CD4-positive, alpha-beta T cell treated with Interleukin-6 at 100 ng/mL for 8 hours (primary cell): ENCODE measurements around the gene CFAP57.
"Not testable (repeated sequence)": the region's sequence is repeated elsewhere in the genome, so short reads cannot be mapped to it uniquely, and the experiment has no call there.

Experiments
- DNase-seq: peaks from one replicate; pipeline ENCODE4 v3.0.0-alpha.2; 2020; ENCODE audit warnings: mixed read lengths, low spot score

CFAP57 gene

DNA sequence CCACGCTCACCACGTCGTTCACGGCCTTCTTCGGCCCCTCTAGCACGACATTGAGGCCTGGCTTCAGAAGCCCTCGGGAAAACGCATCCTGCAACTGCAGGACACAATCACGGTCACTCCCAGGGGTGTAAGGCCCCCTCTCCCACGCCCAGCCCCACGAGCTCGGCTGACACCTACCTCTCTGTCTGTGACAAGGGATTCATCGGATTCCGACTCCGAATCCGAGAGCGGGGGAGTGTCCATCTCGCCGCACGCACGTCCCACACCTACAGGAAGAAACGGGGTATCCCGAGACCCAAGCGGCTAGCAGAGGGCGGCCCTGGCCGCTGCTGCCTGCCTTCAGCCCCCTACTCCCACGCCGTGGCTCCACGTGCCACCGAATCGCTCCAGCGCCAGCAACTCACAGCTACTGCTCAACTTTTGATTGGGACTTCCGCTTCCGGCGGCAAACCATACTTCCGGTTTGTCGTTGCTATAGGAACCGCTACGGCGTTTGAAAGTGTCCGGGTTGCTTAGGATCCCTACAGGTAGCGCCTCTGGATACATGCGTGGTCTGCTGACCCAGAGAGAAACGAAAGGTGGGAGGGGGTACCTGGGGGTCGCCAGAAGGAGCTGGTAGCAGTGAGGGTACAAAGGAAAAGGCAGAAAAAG lies at the start of gene CFAP57, which contains the start of gene EBNA1BP2:
Gene CFAP57 (plus strand): TSS at position 455 of the 651 bp plus-strand sequence. CDS start 424 bp downstream, outside the sequence.
Gene EBNA1BP2 (minus strand): TSS at position 415 of the 651 bp plus-strand sequence. CDS start 172 bp downstream, at position 243.
- peak; percentile 91 for DNase-seq

DNA sequence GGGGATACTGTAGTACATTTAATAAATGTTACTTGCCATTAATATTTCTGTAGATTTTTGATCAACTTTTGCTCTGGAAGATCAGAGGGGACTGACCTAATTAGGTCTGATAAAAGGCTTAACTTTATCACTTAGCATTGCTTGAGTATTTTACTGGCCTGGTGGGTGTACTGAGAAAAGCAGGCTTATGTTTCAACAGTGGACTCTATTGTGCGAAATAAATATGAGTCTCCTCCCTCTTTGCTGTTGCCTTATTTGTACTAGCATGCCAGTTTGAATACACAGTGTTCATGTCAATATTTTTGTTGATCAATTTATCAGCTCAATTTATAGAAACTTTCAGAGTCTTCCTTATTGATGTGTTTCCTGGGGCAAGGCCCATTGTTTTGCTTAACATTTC lies 49.1 kb upstream of the CFAP57 start:
- no peak for DNase-seq

DNA sequence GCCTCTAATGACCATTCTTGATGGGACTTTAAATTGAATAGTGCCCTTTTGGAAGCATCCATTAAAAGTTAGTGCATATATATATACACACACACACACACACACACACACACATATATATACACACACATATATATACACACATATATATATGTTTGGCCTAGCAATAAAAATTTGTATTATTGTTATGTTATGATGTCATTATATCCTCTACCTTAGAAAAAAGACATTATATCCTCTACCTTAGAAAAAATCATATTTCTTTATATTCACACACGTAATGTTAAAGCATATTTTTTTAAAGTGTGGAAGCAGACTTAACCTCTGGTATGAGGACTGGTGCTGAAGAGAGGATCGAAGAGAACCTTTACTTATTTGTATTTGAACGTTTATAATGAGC lies 43.3 kb upstream of the CFAP57 start:
- DNase-seq, result no peak

DNA sequence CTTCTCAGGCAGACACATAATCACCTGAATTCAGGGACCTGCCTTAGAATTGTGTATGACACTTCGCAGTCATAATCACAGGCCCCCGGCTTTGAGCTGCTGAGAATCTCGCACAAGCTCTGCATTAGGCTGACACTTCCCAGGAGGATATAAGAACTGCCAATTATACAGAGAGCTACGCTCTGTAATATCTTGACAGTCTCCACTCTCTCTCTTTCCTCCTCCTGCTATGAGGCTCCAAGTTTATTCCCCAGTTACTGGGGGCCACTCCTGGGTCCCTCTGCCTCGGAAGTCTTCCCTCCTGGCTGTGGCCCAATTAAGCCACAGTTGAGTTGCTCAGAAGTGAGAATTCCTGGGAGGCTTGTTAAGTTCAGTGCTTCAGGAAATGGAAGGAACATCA lies 42.7 kb upstream of the CFAP57 start:
- DNase-seq, result no peak

DNA sequence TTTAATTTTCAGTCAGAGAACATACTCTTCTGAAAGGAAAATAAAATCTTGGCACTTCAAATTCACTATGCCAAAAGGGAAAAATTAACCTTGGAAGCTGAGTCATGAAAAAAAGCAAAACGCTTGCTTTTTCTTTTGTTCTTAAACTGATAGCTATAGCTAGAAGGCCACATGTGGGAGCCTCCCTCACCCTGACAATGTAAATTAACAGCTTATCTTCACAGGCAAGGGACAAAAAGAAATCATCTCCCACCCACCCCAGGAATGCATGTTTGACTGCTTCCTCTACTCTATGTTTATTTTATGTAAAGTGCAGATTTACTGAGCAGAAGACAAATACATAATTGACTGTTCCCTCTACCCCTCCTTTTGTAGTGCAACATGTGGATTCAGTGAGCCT lies 38.1 kb upstream of the CFAP57 start:
- no peak for DNase-seq

DNA sequence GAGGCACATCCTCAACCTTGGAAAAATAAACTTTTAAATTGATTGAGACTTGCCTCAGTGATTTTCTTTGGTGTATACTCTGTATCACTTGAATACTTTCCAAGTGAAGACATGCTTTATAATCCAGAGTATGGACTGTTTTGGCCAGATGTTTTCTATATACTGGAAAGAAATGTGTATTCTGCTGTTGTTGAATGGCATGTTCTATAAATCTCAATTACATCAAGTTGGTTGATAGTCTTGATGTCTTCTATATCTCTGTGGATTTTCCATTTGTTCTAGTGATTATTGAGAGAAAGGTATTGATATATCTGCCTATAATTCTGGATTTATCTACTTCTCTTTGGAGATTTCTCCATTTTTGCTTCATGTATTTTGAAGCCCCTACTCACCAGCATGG lies 37.5 kb upstream of the CFAP57 start:
- DNase-seq, result no peak

DNA sequence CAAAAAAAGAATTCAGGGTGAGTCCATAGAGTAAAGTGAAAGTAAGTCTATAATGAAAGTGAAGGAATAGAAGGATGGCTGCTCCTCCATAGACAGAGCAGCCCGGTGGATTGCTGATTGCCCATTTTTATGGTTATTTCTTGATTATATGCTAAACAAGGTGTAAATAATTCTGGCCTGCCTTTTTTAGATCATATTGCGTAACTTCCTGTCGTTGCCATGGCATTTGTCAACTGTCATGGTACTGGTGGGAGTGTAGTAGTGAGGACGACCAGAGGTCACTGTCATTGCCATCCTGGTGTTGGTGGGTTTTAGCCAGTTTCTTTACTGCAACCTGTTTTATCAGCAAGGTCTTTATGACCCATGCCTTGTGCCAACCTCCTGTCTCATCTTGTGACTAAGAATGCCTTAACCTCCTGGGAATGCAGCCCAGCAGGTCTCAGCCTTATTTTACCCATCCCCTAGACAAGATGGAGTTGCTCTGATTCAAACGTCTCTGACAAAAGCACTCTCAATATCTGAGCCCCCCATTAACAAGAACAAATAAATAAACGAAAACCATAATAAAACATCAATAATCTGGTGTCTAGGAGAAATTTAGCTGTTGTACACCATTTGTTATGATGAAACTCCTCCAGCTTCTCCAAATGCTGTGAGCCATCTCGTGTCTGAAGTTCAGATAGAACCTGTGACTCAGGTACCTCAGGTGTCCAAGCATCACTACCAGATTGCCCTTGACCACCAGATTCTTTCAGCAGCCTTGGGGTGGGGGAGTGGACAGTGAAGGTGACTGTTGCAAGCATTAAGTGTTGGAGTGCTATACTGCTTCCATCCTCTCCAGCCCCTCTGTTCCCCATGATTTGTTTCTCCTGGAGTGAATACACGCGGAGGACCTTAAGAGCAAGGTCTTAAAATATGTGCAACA lies 36.0 kb upstream of the CFAP57 start:
- no peak for DNase-seq

DNA sequence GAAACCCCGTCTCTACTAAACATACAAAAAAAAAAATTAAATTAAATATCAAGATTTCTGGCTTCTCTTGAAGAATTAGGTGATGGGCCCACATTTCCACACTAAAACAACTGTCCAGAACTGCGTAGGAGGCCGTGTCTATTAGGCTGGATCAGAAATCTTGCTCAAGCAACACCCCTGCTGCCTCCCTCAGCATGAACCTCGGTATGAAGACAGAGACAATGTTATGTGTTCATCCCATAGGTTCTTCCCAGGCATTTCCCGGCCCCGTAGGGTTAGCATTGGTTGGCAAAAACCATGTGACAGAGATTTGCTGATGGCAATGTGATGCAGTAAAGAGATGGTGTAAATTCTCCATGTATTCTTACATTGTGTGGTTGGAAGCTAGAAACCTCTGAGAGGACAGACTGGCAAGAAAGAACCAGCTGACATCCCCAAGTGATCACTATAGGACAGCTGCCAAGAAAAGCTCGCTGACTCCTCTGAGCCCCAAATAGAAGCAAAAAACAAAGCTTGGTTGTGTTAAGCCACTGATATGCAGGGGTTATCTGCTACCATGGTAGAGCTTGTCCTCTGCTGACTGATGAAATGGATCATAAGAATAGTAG lies 34.6 kb upstream of the CFAP57 start:
- DNase-seq, result no peak

DNA sequence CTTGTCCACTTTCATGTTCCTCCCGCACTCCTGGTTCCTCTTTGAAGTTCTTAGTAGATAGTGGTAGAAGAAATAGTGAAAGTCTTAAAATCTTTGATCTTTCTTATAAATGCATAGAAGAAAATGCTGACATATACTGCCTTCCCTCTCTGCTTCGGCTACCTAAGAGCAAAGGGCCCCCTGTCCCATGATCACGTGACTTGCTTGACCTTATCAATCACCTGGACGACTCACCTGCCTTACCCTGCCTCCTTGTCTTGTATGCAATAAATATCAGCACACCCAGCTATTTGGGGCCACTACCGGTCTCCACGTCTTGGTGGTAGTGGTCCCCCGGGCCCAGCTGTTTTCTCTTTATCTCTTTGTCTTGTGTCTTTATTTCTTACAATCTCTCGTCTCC lies 32.8 kb upstream of the CFAP57 start:
- DNase-seq, result not testable (repeated sequence)

DNA sequence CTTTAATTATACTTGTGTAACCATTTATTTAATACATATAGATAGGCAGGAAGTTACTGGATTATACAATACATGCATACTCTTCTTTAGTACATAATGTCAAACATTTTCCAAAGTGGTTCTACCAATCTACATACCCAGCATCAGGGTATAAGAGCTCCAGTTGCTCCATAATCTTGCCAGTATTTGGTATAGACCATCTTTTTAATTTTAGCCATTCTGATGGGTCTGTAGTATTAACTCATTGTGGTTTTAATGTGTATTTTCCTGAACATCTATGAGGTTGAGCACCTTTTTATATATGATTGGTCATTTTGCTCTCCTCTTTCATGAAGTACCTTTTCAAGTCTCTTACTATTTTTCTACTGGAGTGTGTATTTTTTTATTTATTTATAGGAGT lies 32.1 kb upstream of the CFAP57 start:
- DNase-seq, result no peak

DNA sequence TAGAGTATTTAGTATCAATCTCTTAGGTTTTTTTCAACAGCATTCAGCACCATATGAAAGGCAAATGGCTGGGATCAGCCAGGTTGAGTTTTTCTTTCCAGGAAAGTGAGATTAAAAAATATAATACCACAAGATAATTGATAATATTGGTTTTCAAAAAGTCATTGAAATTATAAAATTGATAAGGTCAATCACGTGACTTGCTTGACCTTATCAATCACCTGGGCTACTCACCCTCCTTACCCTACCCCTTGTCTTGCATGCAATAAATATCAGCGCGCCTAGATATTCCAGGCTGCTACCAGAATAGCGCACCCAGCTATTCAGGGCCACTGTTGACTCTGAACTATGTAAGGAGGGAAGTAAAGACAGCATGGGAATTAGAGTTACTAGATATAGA lies 31.5 kb upstream of the CFAP57 start:
- DNase-seq, result no peak

DNA sequence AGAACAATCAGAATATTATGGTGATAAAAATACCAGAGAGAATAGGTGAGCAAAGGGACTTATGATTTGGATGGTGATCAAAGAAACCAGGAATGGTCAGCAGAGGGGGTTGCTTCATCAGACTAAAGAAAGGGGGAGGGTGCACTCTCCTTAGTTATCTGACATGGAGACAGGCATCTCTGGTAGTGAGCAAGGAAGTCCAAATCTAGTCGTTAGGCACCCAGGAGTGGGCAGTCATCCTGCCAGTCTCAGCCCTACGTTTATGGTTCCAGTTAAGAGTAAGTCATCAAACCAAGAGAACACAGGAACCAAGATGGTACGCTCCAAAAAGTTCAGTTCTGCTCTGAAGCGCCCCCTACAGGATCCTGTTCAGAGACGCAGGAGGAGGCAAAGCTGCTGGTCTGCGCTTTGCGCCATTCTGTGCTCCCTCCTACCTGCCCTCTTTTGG lies 28.7 kb upstream of the CFAP57 start:
- no peak for DNase-seq

DNA sequence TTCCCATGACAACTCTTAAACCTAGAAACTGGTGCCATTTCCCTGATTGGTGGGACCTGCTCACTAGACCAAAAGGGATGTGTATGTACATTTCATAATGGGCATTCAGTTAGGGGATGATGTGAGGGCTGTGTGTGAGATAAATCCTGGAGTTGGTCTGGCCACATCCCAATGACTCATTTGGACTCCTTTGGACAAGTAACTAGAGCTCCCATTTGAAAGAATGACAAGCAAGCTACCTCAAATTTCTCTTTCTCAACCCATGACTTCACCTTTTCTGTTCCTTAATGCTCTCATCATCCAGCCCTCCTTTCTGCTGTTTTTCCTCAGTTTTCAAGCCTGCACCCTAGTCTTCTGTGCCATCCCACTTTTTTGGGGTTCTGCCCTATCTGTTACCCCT lies 27.9 kb upstream of the CFAP57 start:
- no peak for DNase-seq

DNA sequence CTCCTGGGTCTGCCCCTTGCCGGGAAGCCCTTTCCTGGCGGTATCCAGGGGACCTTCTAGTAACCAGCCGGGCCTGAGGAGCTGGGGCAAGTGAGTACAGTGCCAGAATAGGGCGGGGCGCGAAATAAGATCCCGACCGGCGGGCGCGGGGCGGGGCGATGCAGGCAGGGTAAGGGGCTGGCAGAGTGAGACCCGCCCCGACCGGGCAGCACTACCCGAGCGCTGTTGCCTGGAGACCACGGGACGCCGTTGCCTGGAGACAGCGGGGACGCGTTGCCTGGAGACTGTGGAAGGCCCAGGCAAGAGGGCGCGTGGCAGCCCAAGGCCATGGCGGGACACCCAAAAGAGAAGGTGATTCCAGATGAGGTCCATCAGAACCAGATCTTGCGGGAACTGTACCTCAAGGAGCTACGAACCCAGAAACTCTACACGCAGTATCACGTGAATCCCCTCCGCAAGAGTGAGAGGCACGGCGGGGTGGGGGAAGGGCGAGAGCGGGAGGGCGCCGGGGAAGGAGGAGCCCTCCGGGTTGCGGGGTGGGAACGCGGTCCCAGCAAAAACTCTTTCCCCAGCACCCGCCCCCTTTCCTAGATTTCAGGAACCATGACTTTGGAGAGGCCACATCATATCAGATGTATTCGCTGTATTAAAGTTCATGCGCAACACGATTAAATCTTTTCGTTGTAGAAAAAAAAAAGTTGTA lies 24.4 kb upstream of the CFAP57 start:
- DNase-seq, result no peak

DNA sequence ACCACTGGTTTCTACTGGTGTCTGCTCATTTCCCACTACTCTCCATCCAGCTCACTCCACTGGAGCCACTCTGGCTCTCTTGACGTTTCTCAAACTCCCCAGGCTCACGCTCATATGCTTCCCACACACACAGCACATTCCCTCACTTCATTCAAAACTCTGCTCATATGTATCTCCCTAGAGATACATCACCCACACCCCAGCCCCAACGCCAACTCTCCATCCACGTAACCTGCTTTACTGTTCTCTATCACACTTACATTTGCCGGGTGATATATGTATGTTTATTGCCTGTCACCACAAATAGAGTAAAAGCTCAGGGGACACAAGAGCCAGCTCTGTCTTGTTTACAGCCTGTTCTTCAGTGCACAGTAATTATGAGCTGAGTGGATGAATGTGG lies 22.2 kb upstream of the CFAP57 start:
- DNase-seq, result no peak

DNA sequence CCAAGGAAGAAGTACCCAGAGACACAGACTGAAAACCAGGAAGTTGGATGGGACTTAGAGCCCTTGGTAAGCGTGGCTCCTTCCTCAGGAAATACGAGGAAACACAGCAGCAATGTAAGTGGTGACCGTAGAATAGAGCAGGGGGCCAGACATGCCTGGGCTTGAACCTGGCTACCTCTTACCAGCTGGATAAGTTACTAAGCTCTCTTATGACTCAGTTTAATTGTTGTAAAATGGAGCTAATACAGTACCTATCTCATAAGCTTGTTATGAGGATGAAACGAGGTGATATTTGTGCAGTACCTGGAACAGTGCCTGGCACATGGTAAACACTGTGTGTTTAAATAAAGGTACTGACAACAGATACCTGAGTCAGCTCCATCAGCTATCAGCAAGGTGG lies 19.3 kb upstream of the CFAP57 start:
- no peak for DNase-seq

DNA sequence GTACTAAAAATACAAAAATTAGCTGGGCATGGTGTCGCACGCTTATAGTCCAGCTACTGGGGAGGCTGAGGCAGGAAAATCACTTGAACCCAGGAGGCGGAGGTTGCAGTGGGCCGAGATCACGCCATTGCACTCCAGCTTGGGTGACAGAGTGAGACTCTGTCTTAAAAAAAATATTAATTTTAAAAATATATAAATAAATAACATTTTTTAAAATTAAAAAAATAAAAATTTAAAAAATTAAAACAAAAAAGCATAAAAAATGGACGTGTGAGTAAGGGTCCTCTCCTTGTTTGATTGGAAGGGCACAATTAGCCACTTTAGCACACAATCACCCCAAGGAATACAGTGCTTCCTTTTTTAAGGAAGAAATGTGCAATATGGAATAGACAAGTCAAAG lies 18.7 kb upstream of the CFAP57 start:
- no peak for DNase-seq

DNA sequence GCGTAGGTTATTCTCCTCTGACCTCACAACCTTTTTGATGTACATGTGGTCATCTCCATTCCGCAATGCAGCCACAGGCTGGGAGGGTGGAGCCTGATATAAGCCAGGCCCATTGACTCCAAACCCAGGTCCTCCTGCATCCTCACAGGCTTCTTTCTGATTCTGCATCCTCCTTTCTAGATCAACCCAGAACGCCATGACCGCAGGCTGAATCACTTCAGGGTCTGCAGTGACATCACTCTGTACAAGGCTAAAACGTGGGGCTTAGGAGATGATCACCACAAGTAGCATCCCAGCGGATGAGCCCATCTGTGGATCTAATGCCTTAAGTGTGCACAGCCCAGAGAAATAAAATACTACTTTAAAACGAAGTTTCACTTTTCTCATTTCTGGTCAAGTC lies 16.1 kb upstream of the CFAP57 start:
- no peak for DNase-seq

DNA sequence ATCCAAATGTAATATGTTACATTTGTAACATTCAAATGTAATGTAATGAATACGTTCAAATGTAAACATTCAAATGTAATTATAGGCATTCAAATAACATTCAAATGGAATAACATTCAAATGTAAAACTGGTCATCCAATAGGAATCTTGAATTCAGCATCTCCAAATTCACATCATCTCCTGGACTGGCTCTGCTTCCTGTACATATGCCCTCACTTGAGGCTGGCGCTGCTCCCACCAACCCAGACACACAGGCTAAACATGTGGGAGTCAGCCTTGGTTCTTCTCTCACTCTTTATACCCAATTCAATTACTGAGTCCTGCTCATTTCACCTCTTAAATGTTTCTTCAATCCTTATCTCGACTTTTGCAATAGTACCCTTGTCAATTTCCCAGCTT lies 7.0 kb upstream of the CFAP57 start:
- DNase-seq, result no peak

DNA sequence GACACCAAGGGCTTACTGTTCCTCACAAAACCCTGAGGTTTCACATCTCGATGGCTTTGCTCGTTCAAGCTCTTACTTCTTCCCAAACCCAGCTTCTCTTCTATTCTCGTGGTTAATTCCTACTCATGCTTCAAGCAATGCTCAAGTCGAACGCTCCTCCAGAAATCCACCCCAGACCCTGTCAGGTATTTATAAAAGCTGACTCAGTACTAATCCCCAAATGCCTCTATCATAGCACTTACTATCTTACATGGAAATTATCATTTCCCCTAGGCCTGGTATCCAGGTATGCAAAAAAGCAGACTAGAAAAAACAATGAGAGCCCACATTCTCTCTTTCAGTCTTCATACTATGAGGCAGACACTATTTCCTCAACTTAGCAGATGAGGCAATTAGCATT lies 6.4 kb upstream of the CFAP57 start:
- no peak for DNase-seq

DNA sequence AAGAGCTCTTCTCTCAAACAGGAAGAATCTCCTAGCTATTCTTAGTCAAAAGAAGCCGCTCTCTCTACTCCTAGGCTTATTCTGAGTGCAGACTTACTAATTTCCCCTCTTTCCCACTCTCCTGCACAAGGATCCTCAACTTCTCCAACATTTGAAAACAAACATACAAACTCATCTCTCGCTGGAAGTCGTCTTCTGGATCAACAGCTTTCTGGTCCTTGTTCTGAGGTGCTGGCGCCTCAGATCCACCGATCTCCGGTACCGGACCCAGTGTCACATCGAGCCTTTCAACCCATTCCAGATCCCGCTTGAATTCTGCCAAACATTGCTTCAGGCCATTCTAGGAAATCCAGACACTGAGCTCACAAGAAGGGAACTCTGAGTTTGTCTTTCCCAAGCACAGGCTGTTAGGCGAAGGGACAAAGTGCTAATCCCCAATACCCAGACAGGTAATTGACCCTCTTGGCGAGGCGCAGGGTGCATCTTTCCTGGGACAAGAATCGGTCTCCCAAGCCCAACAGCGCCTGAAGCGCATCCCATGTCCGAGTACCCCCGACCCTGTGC lies 736 bp upstream of the CFAP57 start:
- DNase-seq, result no peak

DNA sequence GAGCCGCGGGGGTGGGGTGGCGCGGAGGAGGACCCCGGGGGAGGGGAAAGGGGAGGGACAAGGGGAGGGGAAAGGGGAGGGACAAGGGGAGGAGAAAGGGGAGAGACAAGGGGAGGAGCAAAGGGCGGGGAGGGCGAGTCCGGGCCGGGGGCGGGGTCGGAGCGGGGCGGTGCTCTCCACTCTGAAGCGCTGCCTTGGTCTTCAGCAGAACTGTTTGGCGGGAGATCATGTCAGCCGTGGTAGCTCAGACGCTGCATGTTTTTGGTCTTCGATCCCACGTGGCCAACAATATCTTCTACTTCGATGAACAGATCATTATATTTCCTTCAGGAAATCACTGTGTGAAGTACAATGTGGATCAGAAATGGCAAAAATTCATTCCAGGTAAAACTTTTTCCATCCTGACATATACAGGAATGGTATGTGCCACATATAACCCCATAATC lies 420 bp downstream of the CFAP57 start:
- DNase-seq, result peak; percentile 93
